H9 (cell line): ENCODE measurements around the gene TXNRD1. TPM values are rescaled to one million over a fixed set of nuclear protein-coding genes. Genes with fewer than 3 reads are reported as not detected.

Experiments used
- DNase-seq: peaks from one replicate; pipeline ENCODE4 v3.0.0-alpha.2; 2017
- H2AFZ ChIP-seq: one replicate; pipeline ENCODE4 v1.6.1; 2013; ENCODE audit warnings: mild to moderate bottlenecking, low read length, control low read depth, moderate library complexity
- H2AK5ac ChIP-seq: 2 replicates; pipeline ENCODE4 v1.6.1; 2013; ENCODE audit warnings: low read length, control low read depth, mixed read lengths; ENCODE audit not compliant: insufficient read length
- H2BK120ac ChIP-seq: one replicate; pipeline ENCODE4 v1.6.1; 2013; ENCODE audit warnings: low read depth, mild to moderate bottlenecking, low read length, control low read depth, inconsistent platforms; ENCODE audit not compliant: poor library complexity, severe bottlenecking
- H2BK12ac ChIP-seq: 2 replicates; pipeline ENCODE4 v1.6.1; 2013; ENCODE audit warnings: low read length, control low read depth, mixed read lengths, low read depth; ENCODE audit not compliant: insufficient read length
- H2BK15ac ChIP-seq: 2 replicates; pipeline ENCODE4 v1.6.1; 2013; ENCODE audit warnings: low read depth, low read length, control low read depth
- H2BK20ac ChIP-seq: one replicate; pipeline ENCODE4 v1.6.1; 2013; ENCODE audit warnings: low read depth, mild to moderate bottlenecking, low read length, control low read depth, inconsistent platforms; ENCODE audit not compliant: poor library complexity, severe bottlenecking
- H2BK5ac ChIP-seq: 2 replicates; pipeline ENCODE4 v1.6.1; 2013; ENCODE audit warnings: low read length, control low read depth, mixed read lengths; ENCODE audit not compliant: insufficient read length
- H3K14ac ChIP-seq: 2 replicates; pipeline ENCODE4 v1.6.1; 2013; ENCODE audit warnings: low read length, control low read depth; ENCODE audit not compliant: insufficient read depth
- H3K18ac ChIP-seq: 2 replicates; pipeline ENCODE4 v1.6.1; 2013; ENCODE audit warnings: low read depth, mild to moderate bottlenecking, mixed read lengths, low read length, control low read depth; ENCODE audit not compliant: insufficient read length
- H3K23ac ChIP-seq: 2 replicates; pipeline ENCODE4 v1.6.1; 2013; ENCODE audit warnings: low read length, control low read depth, mixed read lengths, low read depth; ENCODE audit not compliant: insufficient read length
- H3K23me2 ChIP-seq: 2 replicates; pipeline ENCODE4 v1.6.1; 2013; ENCODE audit warnings: low read depth, mild to moderate bottlenecking, mixed read lengths, low read length, control low read depth; ENCODE audit not compliant: insufficient read length, poor library complexity, severe bottlenecking
- H3K27ac ChIP-seq: 2 replicates; pipeline ENCODE4 v1.5.1; 2013; ENCODE audit warnings: low read length, control low read depth, mixed read lengths, low read depth; ENCODE audit not compliant: insufficient read length
- H3K27me3 ChIP-seq: 2 replicates; pipeline ENCODE4 v1.6.1; 2013; ENCODE audit warnings: low read length, control low read depth, inconsistent platforms; ENCODE audit not compliant: insufficient read depth
- H3K4ac ChIP-seq: 2 replicates; pipeline ENCODE4 v1.6.1; 2013; ENCODE audit warnings: low read depth, mild to moderate bottlenecking, control low read depth, inconsistent platforms, low read length, moderate library complexity
- H3K4me1 ChIP-seq: 2 replicates; pipeline ENCODE4 v1.6.1; 2013; ENCODE audit warnings: low read length, control low read depth, inconsistent platforms; ENCODE audit not compliant: insufficient read depth
- H3K4me2 ChIP-seq: 2 replicates; pipeline ENCODE4 v1.6.1; 2013; ENCODE audit warnings: low read length, control low read depth, mixed read lengths; ENCODE audit not compliant: insufficient read length, insufficient read depth
- H3K56ac ChIP-seq: 2 replicates; pipeline ENCODE4 v1.6.1; 2013; ENCODE audit warnings: low read depth, mild to moderate bottlenecking, mixed read lengths, low read length, control low read depth; ENCODE audit not compliant: insufficient read length
- H3K79me1 ChIP-seq: 2 replicates; pipeline ENCODE4 v1.6.1; 2013; ENCODE audit warnings: low read depth, mild to moderate bottlenecking, moderate library complexity, low read length, control low read depth, inconsistent platforms; ENCODE audit not compliant: insufficient read depth, poor library complexity, severe bottlenecking
- H3K79me2 ChIP-seq: 2 replicates; pipeline ENCODE4 v1.6.1; 2013; ENCODE audit warnings: low read length, control low read depth, inconsistent platforms; ENCODE audit not compliant: insufficient read depth
- H3K9ac ChIP-seq: 2 replicates; pipeline ENCODE4 v1.6.1; 2013; ENCODE audit warnings: low read length, control low read depth, mixed read lengths; ENCODE audit not compliant: insufficient read length; ENCODE audit errors: extremely low read depth
- H3K9me3 ChIP-seq: one replicate; pipeline ENCODE4 v1.6.1; 2013; ENCODE audit warnings: low read depth, low read length, inconsistent platforms; ENCODE audit not compliant: control insufficient read depth
- H3T11ph ChIP-seq: one replicate; pipeline ENCODE4 v1.6.1; 2013; ENCODE audit warnings: mild to moderate bottlenecking, low read length, control low read depth, inconsistent platforms
- H4K20me1 ChIP-seq: one replicate; pipeline ENCODE4 v1.6.1; 2013; ENCODE audit not compliant: control insufficient read depth, insufficient read length, insufficient read depth
- H4K5ac ChIP-seq: 2 replicates; pipeline ENCODE4 v1.6.1; 2013; ENCODE audit warnings: low read depth, mild to moderate bottlenecking, mixed read lengths, low read length, control low read depth; ENCODE audit not compliant: insufficient read length
- H4K8ac ChIP-seq: replicated peaks from 2 replicates; pipeline ENCODE4 v1.6.1; 2013; ENCODE audit warnings: low read length, control low read depth, mixed read lengths, low read depth; ENCODE audit not compliant: insufficient read length
- H4K91ac ChIP-seq: 2 replicates; pipeline ENCODE4 v1.6.1; 2013; ENCODE audit warnings: low read depth, mild to moderate bottlenecking, moderate library complexity, mixed read lengths, low read length, control low read depth; ENCODE audit not compliant: insufficient read length
- H3K27ac Mint-ChIP-seq, 3 experiments: 2 replicates in 2 of 3; 3 replicates in 1 of 3; pipeline ENCODE4 v1.8.0; 2020 to 2021; ENCODE audit warnings: mixed read lengths in 3 of 3, mild to moderate bottlenecking in 1 of 3, moderate library complexity in 1 of 3
- H3K27me3 Mint-ChIP-seq: 2 replicates; pipeline ENCODE4 v1.8.0; 2021; ENCODE audit warnings: low read depth, mild to moderate bottlenecking, moderate library complexity, mixed read lengths
- H3K36me3 Mint-ChIP-seq, 3 experiments: 2 replicates in 2 of 3; 3 replicates in 1 of 3; pipeline ENCODE4 v1.8.0; 2020 to 2021; ENCODE audit warnings: low read depth in 3 of 3, mixed read lengths in 3 of 3; ENCODE audit not compliant: insufficient read depth in 1 of 3
- H3K4me1 Mint-ChIP-seq, 2 experiments: 2 replicates each; pipeline ENCODE4 v1.8.0; 2020; ENCODE audit warnings: mixed read lengths in 2 of 2
- H3K4me3 Mint-ChIP-seq, 2 experiments: 2 replicates in 1 of 2; 3 replicates in 1 of 2; pipeline ENCODE4 v1.8.0; 2020 to 2021; ENCODE audit warnings: mild to moderate bottlenecking in 2 of 2, mixed read lengths in 2 of 2, moderate library complexity in 1 of 2
- H3K9me3 Mint-ChIP-seq, 2 experiments: 2 replicates in 1 of 2; 3 replicates in 1 of 2; pipeline ENCODE4 v1.8.0; 2020; ENCODE audit warnings: mild to moderate bottlenecking in 2 of 2, mixed read lengths in 2 of 2, moderate library complexity in 1 of 2
- CTCF ChIP-seq: fragments of 200-600 bp; sonication (generic); conservative IDR thresholded peaks from 3 replicates; pipeline ENCODE4 v1.8.0; 2021; ENCODE audit warnings: antibody characterized with exemption, mild to moderate bottlenecking
- WGBS: extraction: QIAGEN DNeasy Blood & Tissue Kit; methylation state at CpG from one replicate; pipeline ENCODE4 v1.1.7; 2013; ENCODE audit warnings: missing lambda C conversion rate, low lambda C conversion rate, mixed read lengths; ENCODE audit not compliant: insufficient read length; ENCODE audit errors: extremely low coverage; 5-methylcytosine and 5-hydroxymethylcytosine counted together
- total RNA-seq: library from RNA; stranded (reverse); gene quantifications from 2 replicates; pipeline ENCODE4 v1.2.1, GENCODE V29; 2021

Gene TXNRD1
- total RNA-seq, 1 experiment from 2014 or later = 100 TPM

GRCh38 chr12:104355630-104356029 is 140.1 kb downstream of the TXNRD1 start:
- Histone ChIP-seq H3K79me1 (no peaks in the 10 kb centered on the region), H3K56ac (no peak overlapping the region)

More at GRCh38 chr12:104355630-104356029, 140.1 kb downstream of the TXNRD1 start:
- H3K4me1 ChIP-seq = peaks cover 7% of the 10 kb centered on the region
- H3K27ac ChIP-seq = no peak overlapping the region
- Mint-ChIP-seq H3K27me3 (no peaks in the 10 kb centered on the region; the same call in 1 of the 2 replicates), H3K9me3 (peaks cover 1% of the 10 kb centered on the region in 2 experiments; a peak in 4 of 5 replicates), H3K36me3 (peaks cover 3 to 8% (median 6%) of the 10 kb centered on the region in 3 experiments), H3K4me1 (peaks cover 15 to 16% of the 10 kb centered on the region in 2 experiments), H3K4me3 (no peak overlapping the region), H3K27ac (no peak overlapping the region; a peak in 2 of 7 replicates)
- H2BK120ac ChIP-seq = no peak overlapping the region
- H3K9me3 ChIP-seq = no peaks in the 10 kb centered on the region
- H4K20me1 ChIP-seq = no peaks in the 10 kb centered on the region
- no CpG with 5 or more reads among the region's 3 CpGs for WGBS
- H4K5ac ChIP-seq = no peak overlapping the region
- no peaks in the 10 kb centered on the region for H3K79me2 ChIP-seq
- H3K14ac ChIP-seq = no peak overlapping the region
- H2BK15ac ChIP-seq = no peak overlapping the region
- no peaks in the 10 kb centered on the region for H3K23me2 ChIP-seq
- H3K9ac ChIP-seq = no peak overlapping the region
- no peak overlapping the region for H2AK5ac ChIP-seq
- H3K4me2 ChIP-seq = no peak overlapping the region
- no peak for TF ChIP-seq CTCF
- H2BK20ac ChIP-seq = no peak overlapping the region
- H2BK5ac ChIP-seq = no peak overlapping the region
- H3K4ac ChIP-seq = no peak overlapping the region
- H2BK12ac ChIP-seq = no peak overlapping the region
- no peak overlapping the region for H4K91ac ChIP-seq
- H2AFZ ChIP-seq = no peak overlapping the region
- H3K23ac ChIP-seq = no peak overlapping the region
- H3K18ac ChIP-seq = no peak overlapping the region
- DNase-seq = peak; percentile 29
- no peaks in the 10 kb centered on the region for H3K27me3 ChIP-seq
- no peak overlapping the region for H3T11ph ChIP-seq
- H4K8ac ChIP-seq = no peak overlapping the region
